Measurements from ENCODE around the gene STRC.
"Not testable (repeated sequence)": the region's sequence is repeated elsewhere in the genome, so short reads cannot be mapped to it uniquely, and the experiment has no call there.

STRC gene

DNA sequence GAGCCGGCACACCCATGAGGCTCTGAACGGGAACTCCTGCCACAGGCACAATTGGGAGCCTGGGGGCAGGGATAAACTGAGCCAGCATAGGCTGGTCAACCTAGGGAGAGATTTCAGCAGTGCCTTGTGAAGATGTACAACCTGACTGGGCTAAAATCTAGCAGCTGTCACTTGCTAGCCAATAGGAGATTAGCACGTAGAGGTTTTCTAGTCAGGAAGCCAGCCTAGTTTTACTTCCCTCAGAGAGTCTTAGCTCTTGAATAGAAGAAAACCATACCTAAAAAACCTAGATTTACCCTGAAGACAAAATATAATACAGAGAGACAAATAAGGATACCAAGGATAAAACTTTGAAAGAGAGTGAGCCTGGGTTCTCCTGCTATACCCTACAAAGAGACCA lies 55.8 kb downstream of the STRC start:
- DNase-seq, result not testable (repeated sequence)

DNA sequence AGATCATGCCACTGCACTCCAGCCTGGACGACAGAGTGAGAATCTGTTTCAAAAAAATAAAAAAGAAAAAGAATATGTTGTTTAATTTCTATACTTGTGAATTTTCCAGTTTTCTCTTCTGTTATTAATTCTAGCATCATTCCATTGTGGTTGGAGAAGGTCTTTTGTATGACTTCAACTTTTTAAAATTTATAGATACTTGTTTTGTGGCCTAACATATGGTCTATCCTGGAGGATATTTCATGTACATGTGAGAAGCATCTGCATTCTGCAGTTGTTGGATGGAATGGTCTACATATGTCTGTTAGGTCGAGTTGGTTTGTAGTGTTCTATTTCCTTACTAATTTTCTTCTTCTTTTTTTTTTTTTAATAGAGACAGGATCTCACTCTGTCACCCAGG lies 65.6 kb downstream of the STRC start:
- DNase-seq, result no peak

DNA sequence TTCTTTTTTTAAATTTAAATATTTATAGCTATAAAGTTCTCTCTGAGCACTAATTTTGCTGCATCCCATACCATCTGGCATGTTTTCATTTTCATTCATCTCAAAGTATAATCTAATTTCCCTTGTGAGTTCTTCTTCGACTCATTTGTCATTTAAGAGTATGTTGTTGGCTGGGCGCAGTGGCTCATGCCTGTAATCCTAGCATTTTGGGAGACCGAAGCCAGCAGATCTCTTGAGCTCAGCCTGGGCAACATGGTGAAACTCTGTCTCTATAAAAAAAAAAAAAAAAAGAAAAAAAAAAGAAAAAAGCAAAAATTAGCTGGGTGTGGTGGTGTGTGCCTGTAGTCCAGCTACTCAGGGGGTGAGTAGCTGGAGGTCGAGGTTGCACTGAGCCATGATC lies 66.3 kb downstream of the STRC start:
- no peak for DNase-seq

DNA sequence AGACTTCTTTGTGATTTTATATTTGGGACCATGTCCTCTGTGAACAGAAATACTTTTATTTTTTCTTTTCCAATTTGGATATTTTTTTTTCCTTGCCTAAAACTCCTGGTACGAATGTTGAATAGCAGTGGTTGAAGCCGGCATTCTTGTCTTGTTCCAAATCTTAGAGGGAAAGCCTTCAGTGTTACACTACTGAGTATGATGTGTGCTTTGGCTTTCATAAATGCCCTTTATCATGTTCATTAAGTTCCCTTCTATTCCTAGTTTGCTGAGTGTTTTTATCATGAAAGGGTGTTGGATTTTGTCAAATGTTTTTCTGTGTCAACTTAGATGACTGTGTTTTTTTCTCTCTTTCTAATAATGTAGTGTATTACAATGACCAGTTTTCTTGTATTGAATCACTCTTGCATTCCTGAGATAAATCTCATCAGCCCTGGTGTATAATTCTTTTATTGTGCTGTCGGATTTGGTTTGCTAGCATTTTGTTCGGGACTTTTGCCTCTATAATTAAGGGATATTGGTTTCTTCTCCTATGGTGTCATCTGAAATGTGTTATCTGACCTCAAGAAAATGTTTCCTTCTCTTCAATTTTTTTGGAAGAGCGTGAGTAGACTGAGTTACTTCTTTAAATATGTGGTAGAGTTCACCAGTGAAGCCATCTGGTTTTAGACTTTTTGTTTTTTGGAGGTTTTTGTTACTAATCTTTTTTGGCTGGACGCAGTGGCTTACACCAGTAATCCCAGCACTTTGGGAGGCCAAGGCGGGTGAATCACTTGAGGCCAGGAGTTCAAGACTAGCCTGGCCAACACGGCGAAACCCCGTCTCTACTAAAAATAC lies 67.9 kb downstream of the STRC start:
- no peak for DNase-seq

Measured in NCI-H774 (cell line).